ENCODE results near the gene ID4. TPM values are rescaled to one million over a fixed set of nuclear protein-coding genes. Genes with fewer than 3 reads are reported as not detected.

Gene ID4
- polyA plus RNA-seq (ENCODE audit: insufficient read length in 4 of 4): 100 to 1,000 TPM in 3 of 4 donors, 10 to 100 TPM in 1; 41.8 to 185 (median 139) TPM

GRCh38 chr6:19836799-19837510 is at the start of gene ID4:
ID4 (plus strand) TSS chr6:19837370; CDS start chr6:19837755, 385 bp downstream.
- DNase-seq (ENCODE audit: low read depth in 4 of 4, low spot score in 3 of 4): peak; percentile 88 to 97 (median 94)

GRCh38 chr6:19788686-19789085 is 48.5 kb upstream of the ID4 start:
- no peak for DNase-seq (ENCODE audit: low read depth in 4 of 4, low spot score in 3 of 4)

GRCh38 chr6:19789100-19789803 is 47.9 kb upstream of the ID4 start:
- DNase-seq (ENCODE audit: low read depth in 4 of 4, low spot score in 3 of 4): no peak

GRCh38 chr6:19791267-19791666 is 45.9 kb upstream of the ID4 start:
- DNase-seq (ENCODE audit: low read depth in 4 of 4, low spot score in 3 of 4): no peak

GRCh38 chr6:19795211-19795610 is 42.0 kb upstream of the ID4 start:
- no peak for DNase-seq (ENCODE audit: low read depth in 4 of 4, low spot score in 3 of 4)

- no peak for DNase-seq (ENCODE audit: low read depth in 4 of 4, low spot score in 3 of 4)
Observed at GRCh38 chr6:19796452-19796851, 40.7 kb upstream of the ID4 start.

- DNase-seq (ENCODE audit: low read depth in 4 of 4, low spot score in 3 of 4): no peak
Observed at GRCh38 chr6:19798362-19798761, 38.8 kb upstream of the ID4 start.

- no peak for DNase-seq (ENCODE audit: low read depth in 4 of 4, low spot score in 3 of 4)
Observed at GRCh38 chr6:19802656-19803055, 34.5 kb upstream of the ID4 start.

- DNase-seq (ENCODE audit: low read depth in 4 of 4, low spot score in 3 of 4): peak in 3 of 4 donors; percentile 61 to 79 (median 67)
Observed at GRCh38 chr6:19803331-19804204, 33.6 kb upstream of the ID4 start.

GRCh38 chr6:19804205-19805128 is 32.7 kb upstream of the ID4 start:
- peak; percentile 92 to 97 (median 92) for DNase-seq (ENCODE audit: low read depth in 4 of 4, low spot score in 3 of 4)

GRCh38 chr6:19805129-19805481 is 32.1 kb upstream of the ID4 start:
- peak in 1 of 4 donors; percentile 31 for DNase-seq (ENCODE audit: low read depth in 4 of 4, low spot score in 3 of 4)

- no peak for DNase-seq (ENCODE audit: low read depth in 4 of 4, low spot score in 3 of 4)
Observed at GRCh38 chr6:19806971-19807396, 30.2 kb upstream of the ID4 start.

- peak in 1 of 4 donors; percentile 58 for DNase-seq (ENCODE audit: low read depth in 4 of 4, low spot score in 3 of 4)
Observed at GRCh38 chr6:19811397-19812079, 25.6 kb upstream of the ID4 start.

GRCh38 chr6:19812512-19813119 is 24.6 kb upstream of the ID4 start:
- no peak for DNase-seq (ENCODE audit: low read depth in 4 of 4, low spot score in 3 of 4)

GRCh38 chr6:19818805-19819204 is 18.4 kb upstream of the ID4 start:
- no peak for DNase-seq (ENCODE audit: low read depth in 4 of 4, low spot score in 3 of 4)

- no peak for DNase-seq (ENCODE audit: low read depth in 4 of 4, low spot score in 3 of 4)
Observed at GRCh38 chr6:19824058-19824807, 12.9 kb upstream of the ID4 start.

- no peak for DNase-seq (ENCODE audit: low read depth in 4 of 4, low spot score in 3 of 4)
Observed at GRCh38 chr6:19827247-19827646, 9.9 kb upstream of the ID4 start.

GRCh38 chr6:19827903-19828302 is 9.3 kb upstream of the ID4 start:
- no peak for DNase-seq (ENCODE audit: low read depth in 4 of 4, low spot score in 3 of 4)

Measured in left renal pelvis (tissue), 4 donors.